ENCODE results near the gene LZTR1. TPM values are rescaled to one million over a fixed set of nuclear protein-coding genes. Genes with fewer than 3 reads are reported as not detected.
"Not testable (repeated sequence)": the region's sequence is repeated elsewhere in the genome, so short reads cannot be mapped to it uniquely, and the experiment has no call there.

Gene LZTR1
- polyA plus RNA-seq, 2 donors, result 21.1 to 39.0 TPM

DNA sequence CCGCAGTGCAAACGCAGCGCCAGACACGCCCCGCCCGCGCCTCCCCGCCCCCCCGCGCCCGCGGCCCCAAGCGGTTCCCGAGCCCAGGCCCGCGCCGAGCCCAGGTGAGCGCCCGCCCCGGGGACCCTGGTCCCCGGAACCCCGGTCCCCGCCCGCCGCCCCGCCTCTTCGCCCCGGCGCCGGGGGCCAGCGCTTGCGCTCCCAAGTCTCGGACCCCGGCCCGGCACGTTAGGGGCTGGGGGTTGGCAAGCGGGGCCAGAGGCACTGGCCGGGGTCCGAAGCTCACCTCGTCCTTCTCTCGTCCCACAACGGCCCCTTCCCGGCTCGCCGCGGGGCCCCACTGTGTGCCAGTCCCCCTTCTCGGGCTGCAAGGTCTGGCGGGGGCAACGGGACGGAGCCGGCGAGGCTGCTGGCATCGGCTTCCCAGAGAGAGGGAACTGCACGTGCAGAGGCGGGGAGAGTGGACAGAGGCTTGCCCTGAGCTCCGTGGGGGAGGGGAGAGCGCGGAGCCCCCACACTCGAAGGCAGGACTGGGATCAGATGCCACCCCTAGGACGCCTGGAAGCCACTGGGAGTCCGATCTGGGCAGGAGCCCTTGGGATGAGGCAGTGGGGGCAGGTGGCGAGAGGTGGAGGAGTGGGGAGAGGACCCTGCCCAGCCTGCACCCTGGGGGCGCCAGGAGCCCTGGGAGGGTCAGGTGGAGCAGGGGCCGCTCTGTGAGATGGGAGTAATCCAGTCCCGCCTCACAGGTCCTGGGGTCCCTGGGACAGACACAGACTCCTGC lies 16.8 kb upstream of the LZTR1 start:
- no peak overlapping the region for H3K27ac ChIP-seq (ENCODE audit: low read depth in 2 of 2, low read length in 1 of 2)
- H3K4me3 ChIP-seq (ENCODE audit: low read depth in 1 of 2, low read length in 2 of 2), result peak overlapping the region in 1 of 2 donors; percentile 25
- no peaks in the 10 kb centered on the region for H3K36me3 ChIP-seq (ENCODE audit: control insufficient read depth in 2 of 2, insufficient read depth in 2 of 2, low read length in 1 of 2)
- 9 to 17% methylated on average over 39 to 65 of the region's 65 CpGs for WGBS, 2 donors
- no peaks in the 10 kb centered on the region for H3K9me3 ChIP-seq (ENCODE audit: control insufficient read depth in 2 of 2, insufficient read depth in 1 of 2, low read depth in 1 of 2, low read length in 1 of 2)
- H3K4me1 ChIP-seq (ENCODE audit: control insufficient read depth in 2 of 2, insufficient read depth in 2 of 2, low read length in 1 of 2), result peaks cover 0 to 12% of the 10 kb centered on the region in 2 donors
- no peaks in the 10 kb centered on the region for H3K27me3 ChIP-seq (ENCODE audit: control insufficient read depth in 1 of 2, insufficient read depth in 2 of 2, low read length in 2 of 2)

DNA sequence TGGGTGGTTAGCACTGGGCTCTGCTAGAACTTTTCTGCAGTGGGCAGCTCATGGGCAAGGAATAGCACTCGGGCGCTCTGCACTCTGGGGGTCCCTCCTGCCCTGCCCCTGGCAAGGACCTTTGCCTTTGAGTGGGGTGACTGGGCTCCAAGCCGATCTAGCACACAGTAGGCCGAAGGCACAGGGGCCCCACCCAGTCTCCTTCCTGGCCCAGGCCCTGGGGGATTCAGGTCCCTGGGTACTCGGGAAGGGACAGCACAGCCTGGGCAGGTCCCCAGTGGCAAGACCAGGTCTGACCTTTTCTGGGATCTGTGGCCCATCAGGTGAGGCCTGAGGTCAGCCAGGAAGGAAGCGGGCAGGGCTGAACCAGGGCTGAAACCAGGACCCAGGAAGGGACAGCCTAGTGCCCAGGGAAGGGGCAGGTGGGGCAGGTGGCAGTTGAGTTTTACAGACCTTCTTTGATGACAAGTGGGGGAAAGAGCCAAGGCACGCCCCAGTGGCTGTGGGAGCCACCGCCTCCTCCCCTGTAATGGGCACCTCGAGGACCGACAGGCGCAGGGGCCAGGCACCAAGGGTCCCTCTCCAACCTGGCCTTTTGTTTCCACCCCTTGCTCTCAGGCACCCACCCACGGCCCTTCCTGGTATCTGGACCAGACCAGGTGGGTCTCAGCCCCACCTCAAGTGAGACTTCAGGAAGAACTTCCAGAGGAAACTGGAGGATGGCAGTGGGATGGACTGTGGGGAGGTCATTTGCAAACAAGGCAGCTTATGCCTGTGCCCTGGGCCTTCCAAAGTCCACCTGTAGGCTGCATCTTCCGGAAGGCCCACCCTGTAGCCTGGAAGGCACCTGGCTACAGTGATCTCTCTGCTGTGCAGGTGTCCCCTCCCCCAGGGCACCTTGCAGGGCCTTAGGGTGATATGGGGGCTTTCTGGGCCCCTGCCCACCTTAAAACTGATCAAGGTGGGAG lies 15.9 kb upstream of the LZTR1 start:
- WGBS, 2 donors, result 86% methylated on average over 13 of the region's 13 CpGs
- no peaks in the 10 kb centered on the region for H3K27me3 ChIP-seq (ENCODE audit: control insufficient read depth in 1 of 2, insufficient read depth in 2 of 2, low read length in 2 of 2)
- H3K4me3 ChIP-seq (ENCODE audit: low read depth in 1 of 2, low read length in 2 of 2), result no peak overlapping the region
- H3K27ac ChIP-seq (ENCODE audit: low read depth in 2 of 2, low read length in 1 of 2), result no peak overlapping the region
- no peaks in the 10 kb centered on the region for H3K9me3 ChIP-seq (ENCODE audit: control insufficient read depth in 2 of 2, insufficient read depth in 1 of 2, low read depth in 1 of 2, low read length in 1 of 2)
- peaks cover 0 to 12% of the 10 kb centered on the region in 2 donors for H3K4me1 ChIP-seq (ENCODE audit: control insufficient read depth in 2 of 2, insufficient read depth in 2 of 2, low read length in 1 of 2)
- H3K36me3 ChIP-seq (ENCODE audit: control insufficient read depth in 2 of 2, insufficient read depth in 2 of 2, low read length in 1 of 2), result no peaks in the 10 kb centered on the region

DNA sequence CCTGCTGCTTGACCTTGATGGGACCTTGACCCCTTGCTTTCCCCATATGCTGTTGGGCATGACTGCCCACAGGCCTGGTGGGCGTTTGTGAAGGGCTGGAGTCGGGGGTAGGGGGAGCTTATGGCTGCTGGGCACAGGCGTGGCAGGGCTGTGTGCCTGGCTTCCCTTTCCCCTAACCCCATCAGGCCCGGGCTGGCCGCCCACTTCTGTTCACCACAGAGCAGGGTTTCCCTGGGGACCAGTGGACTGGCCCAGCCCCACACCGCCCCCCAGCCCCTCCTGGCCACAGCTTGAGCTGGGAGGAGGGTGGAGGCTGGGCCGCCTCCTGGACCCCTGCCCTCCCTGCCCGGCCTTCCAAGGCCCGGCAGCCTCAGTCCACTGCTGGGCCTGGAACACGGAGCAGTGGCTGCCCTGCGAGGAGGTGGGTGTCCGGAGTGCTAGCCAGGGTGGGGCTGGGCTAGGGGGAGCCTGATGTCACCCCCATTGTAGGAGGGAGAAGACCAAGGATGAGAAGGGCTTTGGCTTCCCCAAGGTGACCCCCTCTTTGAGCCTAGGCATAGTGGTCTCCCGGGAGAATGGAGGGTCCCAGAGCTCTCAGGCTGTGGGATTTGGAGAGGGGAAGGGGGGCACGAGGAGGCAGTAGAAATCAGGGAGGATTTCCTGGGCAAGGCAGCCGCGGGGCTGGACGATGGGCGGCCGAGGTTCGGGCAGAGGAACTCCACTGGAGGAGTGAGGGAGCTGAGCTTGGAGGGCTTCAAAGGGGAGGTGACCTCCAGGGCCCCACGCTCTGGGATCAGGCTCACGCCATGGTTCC lies 15.0 kb upstream of the LZTR1 start, which contains the start of gene AIFM3:
TSS of gene AIFM3 (plus strand) at position 373 of the 814 bp plus-strand sequence. CDS start 690 bp downstream, outside the sequence.
- WGBS, 2 donors, result 62 to 65% methylated on average over 21 to 22 of the region's 22 CpGs
- Histone ChIP-seq H3K27ac (ENCODE audit: low read depth in 2 of 2, low read length in 1 of 2) (no peak within 1 kb of the TSS), H3K9me3 (ENCODE audit: control insufficient read depth in 2 of 2, insufficient read depth in 1 of 2, low read depth in 1 of 2, low read length in 1 of 2) (no peaks in the 10 kb centered on the region), H3K36me3 (ENCODE audit: control insufficient read depth in 2 of 2, insufficient read depth in 2 of 2, low read length in 1 of 2) (no peaks in the 10 kb centered on the region), H3K4me3 (ENCODE audit: low read depth in 1 of 2, low read length in 2 of 2) (no peak within 1 kb of the TSS), H3K4me1 (ENCODE audit: control insufficient read depth in 2 of 2, insufficient read depth in 2 of 2, low read length in 1 of 2) (peaks cover 0 to 9% of the 10 kb centered on the region in 2 donors), H3K27me3 (ENCODE audit: control insufficient read depth in 1 of 2, insufficient read depth in 2 of 2, low read length in 2 of 2) (no peaks in the 10 kb centered on the region)

DNA sequence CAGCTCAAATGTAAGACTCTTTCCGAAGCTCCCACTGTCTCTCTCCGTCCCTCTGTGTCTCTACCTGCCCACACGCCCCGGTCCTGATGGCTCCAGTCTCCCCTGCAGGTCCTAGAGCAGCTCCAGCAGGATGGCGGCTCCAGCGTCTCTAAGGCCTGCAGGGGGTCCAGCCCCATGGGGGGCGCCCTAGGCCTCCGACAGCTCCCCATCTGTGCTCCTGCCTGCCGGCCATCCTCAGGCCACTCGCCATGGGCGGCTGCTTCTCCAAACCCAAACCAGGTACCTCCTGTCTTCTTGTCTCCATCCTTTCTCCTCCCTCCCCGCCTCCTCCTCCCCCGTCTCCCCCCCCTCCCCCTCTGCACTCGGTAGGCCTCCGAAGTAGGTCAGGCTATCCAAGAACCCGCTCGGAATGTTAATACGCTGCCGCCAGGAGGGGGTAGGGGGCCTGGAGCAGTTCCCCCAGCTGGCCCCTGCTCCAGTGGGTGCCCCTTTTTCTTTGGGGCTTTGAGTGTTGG lies 14.3 kb upstream of the LZTR1 start:
- 52 to 66% methylated on average over 19 of the region's 19 CpGs for WGBS, 2 donors
- Histone ChIP-seq H3K36me3 (ENCODE audit: control insufficient read depth in 2 of 2, insufficient read depth in 2 of 2, low read length in 1 of 2) (no peaks in the 10 kb centered on the region), H3K4me1 (ENCODE audit: control insufficient read depth in 2 of 2, insufficient read depth in 2 of 2, low read length in 1 of 2) (peaks cover 0 to 9% of the 10 kb centered on the region in 2 donors), H3K27ac (ENCODE audit: low read depth in 2 of 2, low read length in 1 of 2) (no peak overlapping the region), H3K9me3 (ENCODE audit: control insufficient read depth in 2 of 2, insufficient read depth in 1 of 2, low read depth in 1 of 2, low read length in 1 of 2) (no peaks in the 10 kb centered on the region), H3K4me3 (ENCODE audit: low read depth in 1 of 2, low read length in 2 of 2) (no peak overlapping the region), H3K27me3 (ENCODE audit: control insufficient read depth in 1 of 2, insufficient read depth in 2 of 2, low read length in 2 of 2) (no peaks in the 10 kb centered on the region)

DNA sequence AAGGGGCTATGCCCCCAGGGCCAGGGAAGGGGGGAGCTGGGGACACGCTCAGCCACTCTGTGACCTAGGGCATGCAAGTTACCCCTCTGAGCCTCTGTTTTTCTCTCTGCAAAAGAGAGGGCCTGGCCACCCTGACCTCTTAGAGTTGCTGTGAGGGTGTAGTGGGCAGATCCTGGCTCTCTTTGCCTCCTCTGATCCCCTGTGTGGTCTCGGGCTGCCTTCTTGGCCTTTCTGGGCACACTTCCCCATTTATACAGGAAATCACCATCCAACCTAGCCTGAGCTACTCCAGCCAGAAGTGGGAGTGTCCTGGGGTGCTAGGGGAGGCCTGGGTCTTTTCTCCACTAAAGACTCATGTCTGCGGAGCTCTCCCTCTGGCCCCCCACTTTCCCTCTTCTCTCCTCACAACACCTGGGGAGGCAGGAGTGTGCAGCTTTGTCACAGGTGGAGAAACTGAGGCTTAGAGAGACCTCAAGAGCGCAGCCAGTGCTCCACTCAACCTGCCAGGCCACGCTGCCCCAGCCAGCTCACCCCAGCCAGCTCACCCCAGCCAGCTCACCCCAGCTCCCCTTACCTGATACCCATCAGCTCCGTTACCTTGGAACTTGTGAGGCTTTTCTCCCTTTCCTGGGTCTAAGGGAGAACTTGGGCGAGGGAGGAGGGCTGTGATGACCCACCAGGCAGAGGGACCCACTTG lies 13.7 kb upstream of the LZTR1 start:
- 82 to 91% methylated on average over 6 to 7 of the region's 7 CpGs for WGBS, 2 donors
- H3K4me1 ChIP-seq (ENCODE audit: control insufficient read depth in 2 of 2, insufficient read depth in 2 of 2, low read length in 1 of 2), result peaks cover 0 to 5% of the 10 kb centered on the region in 2 donors
- no peak overlapping the region for H3K4me3 ChIP-seq (ENCODE audit: low read depth in 1 of 2, low read length in 2 of 2)
- H3K27me3 ChIP-seq (ENCODE audit: control insufficient read depth in 1 of 2, insufficient read depth in 2 of 2, low read length in 2 of 2), result no peaks in the 10 kb centered on the region
- H3K27ac ChIP-seq (ENCODE audit: low read depth in 2 of 2, low read length in 1 of 2), result no peak overlapping the region
- H3K9me3 ChIP-seq (ENCODE audit: control insufficient read depth in 2 of 2, insufficient read depth in 1 of 2, low read depth in 1 of 2, low read length in 1 of 2), result no peaks in the 10 kb centered on the region
- no peaks in the 10 kb centered on the region for H3K36me3 ChIP-seq (ENCODE audit: control insufficient read depth in 2 of 2, insufficient read depth in 2 of 2, low read length in 1 of 2)

DNA sequence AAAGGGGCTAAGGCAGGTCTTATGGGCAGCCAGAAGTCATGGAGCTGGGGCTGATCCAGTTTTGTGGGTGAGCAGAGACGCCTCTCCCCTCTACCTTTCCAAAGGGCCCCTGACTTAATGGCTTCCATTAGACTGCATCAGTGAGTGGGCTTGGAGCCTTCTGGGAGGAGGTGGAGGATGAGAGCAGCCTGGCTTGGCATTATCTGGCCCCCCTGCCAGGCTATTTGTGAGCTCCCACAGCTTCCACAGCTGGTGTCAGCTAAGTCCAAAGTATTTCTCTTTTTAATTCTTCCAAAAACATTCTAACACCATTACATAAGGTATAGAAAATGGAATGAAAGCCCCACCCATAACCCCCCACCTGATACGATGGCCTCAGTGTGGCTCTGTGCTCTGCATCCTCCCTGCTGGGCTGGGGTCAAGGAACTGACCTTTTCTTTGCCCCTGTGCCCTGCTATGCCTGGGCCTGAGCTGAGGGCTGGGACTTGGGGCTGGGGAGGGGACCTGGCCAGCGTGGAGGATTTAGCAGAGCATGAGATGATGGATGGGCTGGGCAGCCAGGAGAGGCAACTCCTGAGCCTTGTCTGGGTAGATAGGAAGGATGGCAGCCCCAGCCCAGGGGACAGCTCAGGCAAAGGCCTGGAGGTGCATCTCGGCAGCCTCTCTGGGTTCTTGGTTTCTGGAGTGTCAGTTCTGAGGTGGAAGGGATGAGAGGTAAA lies 11.0 kb upstream of the LZTR1 start:
- 60 to 68% methylated on average over 4 of the region's 4 CpGs for WGBS, 2 donors

DNA sequence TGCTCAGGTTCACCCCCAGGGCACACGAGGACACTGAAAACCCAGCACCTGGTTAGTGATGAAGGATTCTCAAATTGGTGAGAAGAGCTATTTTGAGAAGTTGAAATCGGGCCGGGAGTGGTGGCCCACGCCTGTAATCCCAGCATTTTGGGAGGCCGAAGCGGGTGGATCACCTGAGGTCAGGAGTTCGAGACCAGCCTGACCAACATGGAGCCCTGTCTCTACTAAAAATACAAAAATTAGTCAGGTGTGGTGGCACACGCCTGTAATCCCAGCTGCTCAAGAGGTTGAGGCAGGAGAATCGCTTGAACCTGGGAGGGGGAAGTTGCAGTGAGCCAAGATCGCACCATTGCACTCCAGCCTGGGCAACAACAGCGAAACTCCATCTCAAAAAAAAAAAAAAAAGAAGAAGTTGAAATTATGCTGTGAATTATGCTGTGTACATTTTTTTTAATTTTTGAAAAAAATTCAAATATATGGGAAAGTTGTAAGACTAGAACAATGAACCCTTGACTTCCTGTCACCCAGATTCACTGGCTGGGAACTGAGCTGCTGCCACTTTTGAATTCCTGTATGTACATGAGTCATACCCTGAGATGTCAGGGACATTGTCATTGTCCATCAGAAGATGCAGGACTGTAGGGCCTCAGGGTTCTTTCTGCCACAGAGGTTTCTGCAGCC lies 9.9 kb upstream of the LZTR1 start:
- WGBS, 2 donors, result 80 to 86% methylated on average over 11 of the region's 11 CpGs
- H3K4me3 ChIP-seq (ENCODE audit: low read depth in 1 of 2, low read length in 2 of 2); H3K27ac ChIP-seq (ENCODE audit: low read depth in 2 of 2, low read length in 1 of 2); H3K4me1 ChIP-seq (ENCODE audit: control insufficient read depth in 2 of 2, insufficient read depth in 2 of 2, low read length in 1 of 2); H3K9me3 ChIP-seq (ENCODE audit: control insufficient read depth in 2 of 2, insufficient read depth in 1 of 2, low read depth in 1 of 2, low read length in 1 of 2); H3K27me3 ChIP-seq (ENCODE audit: control insufficient read depth in 1 of 2, insufficient read depth in 2 of 2, low read length in 2 of 2); H3K36me3 ChIP-seq (ENCODE audit: control insufficient read depth in 2 of 2, insufficient read depth in 2 of 2, low read length in 1 of 2): not testable (repeated sequence)

More for the DNA sequence above, 11.0 kb upstream of the LZTR1 start:
- H3K27ac ChIP-seq (ENCODE audit: low read depth in 2 of 2, low read length in 1 of 2), result no peak overlapping the region
- H3K4me1 ChIP-seq (ENCODE audit: control insufficient read depth in 2 of 2, insufficient read depth in 2 of 2, low read length in 1 of 2), result no peaks in the 10 kb centered on the region
- no peaks in the 10 kb centered on the region for H3K9me3 ChIP-seq (ENCODE audit: control insufficient read depth in 2 of 2, insufficient read depth in 1 of 2, low read depth in 1 of 2, low read length in 1 of 2)
- H3K27me3 ChIP-seq (ENCODE audit: control insufficient read depth in 1 of 2, insufficient read depth in 2 of 2, low read length in 2 of 2), result no peaks in the 10 kb centered on the region
- H3K36me3 ChIP-seq (ENCODE audit: control insufficient read depth in 2 of 2, insufficient read depth in 2 of 2, low read length in 1 of 2), result no peaks in the 10 kb centered on the region
- H3K4me3 ChIP-seq (ENCODE audit: low read depth in 1 of 2, low read length in 2 of 2), result no peak overlapping the region
